22Rv1 (cell line): Measurements from ENCODE around the gene DSC1.

ENCODE experiments used
- ZFX ChIP-seq: fragments of 450-650 bp; IDR thresholded peaks from 2 replicates; pipeline ENCODE4 v1.6.1; 2017; ENCODE audit warnings: antibody characterized with exemption, borderline replicate concordance
- TF ChIP-seq, protein P1 (sequence below): fragments of 450-650 bp; IDR thresholded peaks from 2 replicates; pipeline ENCODE4 v1.5.1; 2017; ENCODE audit warnings: mild to moderate bottlenecking

DNA sequence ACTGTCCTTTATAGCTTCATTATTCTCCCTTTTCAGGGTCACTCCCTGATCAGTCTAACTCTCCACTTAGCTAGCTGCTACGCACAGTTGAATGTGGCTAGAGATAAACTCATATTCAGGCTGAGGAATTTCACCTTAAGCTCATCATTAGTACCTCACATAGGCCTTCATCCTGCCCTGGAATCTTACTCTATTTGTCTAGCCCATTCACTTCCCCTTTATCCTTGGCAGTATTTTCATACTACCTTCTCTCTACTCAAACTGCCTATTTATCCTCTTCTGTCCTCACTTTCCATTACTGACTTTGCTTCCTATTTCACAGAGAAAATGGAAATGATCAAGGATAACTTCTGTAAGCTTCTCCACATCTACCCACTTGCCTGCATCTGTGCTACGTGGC is 49.9 kb downstream of the DSC1 start:
- TF ChIP-seq, protein P1, sequence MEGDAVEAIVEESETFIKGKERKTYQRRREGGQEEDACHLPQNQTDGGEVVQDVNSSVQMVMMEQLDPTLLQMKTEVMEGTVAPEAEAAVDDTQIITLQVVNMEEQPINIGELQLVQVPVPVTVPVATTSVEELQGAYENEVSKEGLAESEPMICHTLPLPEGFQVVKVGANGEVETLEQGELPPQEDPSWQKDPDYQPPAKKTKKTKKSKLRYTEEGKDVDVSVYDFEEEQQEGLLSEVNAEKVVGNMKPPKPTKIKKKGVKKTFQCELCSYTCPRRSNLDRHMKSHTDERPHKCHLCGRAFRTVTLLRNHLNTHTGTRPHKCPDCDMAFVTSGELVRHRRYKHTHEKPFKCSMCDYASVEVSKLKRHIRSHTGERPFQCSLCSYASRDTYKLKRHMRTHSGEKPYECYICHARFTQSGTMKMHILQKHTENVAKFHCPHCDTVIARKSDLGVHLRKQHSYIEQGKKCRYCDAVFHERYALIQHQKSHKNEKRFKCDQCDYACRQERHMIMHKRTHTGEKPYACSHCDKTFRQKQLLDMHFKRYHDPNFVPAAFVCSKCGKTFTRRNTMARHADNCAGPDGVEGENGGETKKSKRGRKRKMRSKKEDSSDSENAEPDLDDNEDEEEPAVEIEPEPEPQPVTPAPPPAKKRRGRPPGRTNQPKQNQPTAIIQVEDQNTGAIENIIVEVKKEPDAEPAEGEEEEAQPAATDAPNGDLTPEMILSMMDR: no peak
- no peak for TF ChIP-seq ZFX
